ENCODE data around the gene INO80C. TPM values are rescaled to one million over a fixed set of nuclear protein-coding genes. Genes with fewer than 3 reads are reported as not detected.

Gene INO80C
- 1 to 10 TPM; 5.3 to 6.4 (median 5.5) TPM for total RNA-seq

- ATAC-seq: peak; percentile 98
- Histone ChIP-seq H3K4me3 (peak within 1 kb of the TSS; percentile 73 to 93 (median 82)), H3K27me3 (no peaks in the 10 kb centered on the region), H3K9me3 (no peaks in the 10 kb centered on the region), H3K4me1 (peaks cover 13 to 26% of the 10 kb centered on the region in 2 donors), H3K36me3 (no peaks in the 10 kb centered on the region), H3K27ac (peak within 1 kb of the TSS; percentile 93 to 99 (median 94))
- in situ Hi-C loops (cut with MboI; ENCODE audit: low sequenced_read_pairs in 4 of 4) (loop anchor here in 1 of 4 donors (10.0 kb wide), 1 partner anchor 87 kb away; the partner anchor contains the start of gene GALNT1), intact Hi-C loops (cut with DNase I; ENCODE audit: low total_unique reads) (loop anchor here (1.0 to 5.0 kb wide), 4 partner anchors 15 to 475 kb away; partner anchors contain the start of genes GALNT1, RMP24 and ZNF24)
- DNase-seq: peak; percentile 86 to 89
- TF ChIP-seq CTCF (IDR thresholded peaks at IDR 0.05 in 4 of 5, conservative IDR thresholded peaks at IDR 0.05 in 1 of 5): peak in 2 of 5 experiments; percentile 29 to 44
- TF ChIP-seq POLR2A (IDR thresholded peaks at IDR 0.05): peak; percentile 79 to 82
These were observed at the start of gene INO80C for GRCh38 chr18:35497370-35498197. TSS of gene INO80C (minus strand) at chr18:35497960. CDS start at chr18:35497874, 86 bp downstream.

- Histone ChIP-seq H3K4me1 (no peaks in the 10 kb centered on the region), H3K36me3 (no peaks in the 10 kb centered on the region), H3K27ac (no peak overlapping the region), H3K9me3 (no peaks in the 10 kb centered on the region), H3K27me3 (no peaks in the 10 kb centered on the region), H3K4me3 (no peak overlapping the region)
- intact Hi-C loops (cut with DNase I; ENCODE audit: low total_unique reads) (no loop called here), in situ Hi-C loops (cut with MboI; ENCODE audit: low sequenced_read_pairs in 4 of 4) (no loop called here)
- no peak for TF ChIP-seq CTCF (IDR thresholded peaks at IDR 0.05 in 4 of 5, conservative IDR thresholded peaks at IDR 0.05 in 1 of 5)
- TF ChIP-seq POLR2A (IDR thresholded peaks at IDR 0.05): no peak
- ATAC-seq: no peak
- no peak for DNase-seq
These were observed 49.3 kb upstream of the INO80C start for GRCh38 chr18:35547008-35547605.

- DNase-seq (no peak), ATAC-seq (no peak)
- Histone ChIP-seq H3K9me3 (no peaks in the 10 kb centered on the region), H3K27me3 (no peaks in the 10 kb centered on the region), H3K27ac (no peak overlapping the region), H3K4me3 (no peak overlapping the region), H3K36me3 (no peaks in the 10 kb centered on the region), H3K4me1 (no peaks in the 10 kb centered on the region)
- in situ Hi-C loops (cut with MboI; ENCODE audit: low sequenced_read_pairs in 4 of 4) (no loop called here), intact Hi-C loops (cut with DNase I; ENCODE audit: low total_unique reads) (no loop called here)
- TF ChIP-seq CTCF (IDR thresholded peaks at IDR 0.05 in 4 of 5, conservative IDR thresholded peaks at IDR 0.05 in 1 of 5): no peak
- no peak for TF ChIP-seq POLR2A (IDR thresholded peaks at IDR 0.05)
These were observed 44.6 kb upstream of the INO80C start for GRCh38 chr18:35542356-35542755.

- H3K4me1 ChIP-seq: no peaks in the 10 kb centered on the region
- ATAC-seq: no peak
- no peak for DNase-seq
- no peaks in the 10 kb centered on the region for H3K27me3 ChIP-seq
- intact Hi-C loops (cut with DNase I; ENCODE audit: low total_unique reads): no loop called here
- no peak overlapping the region for H3K27ac ChIP-seq
- in situ Hi-C loops (cut with MboI; ENCODE audit: low sequenced_read_pairs in 4 of 4): no loop called here
- TF ChIP-seq POLR2A (IDR thresholded peaks at IDR 0.05) (no peak), CTCF (IDR thresholded peaks at IDR 0.05 in 4 of 5, conservative IDR thresholded peaks at IDR 0.05 in 1 of 5) (no peak)
- no peaks in the 10 kb centered on the region for H3K36me3 ChIP-seq
- no peaks in the 10 kb centered on the region for H3K9me3 ChIP-seq
- no peak overlapping the region for H3K4me3 ChIP-seq
These were observed 37.5 kb upstream of the INO80C start for GRCh38 chr18:35535297-35535696.

Measured in gastrocnemius medialis (tissue), 4 donors.